Measurements from ENCODE around the gene CCDC90B.

Gene CCDC90B

DNA sequence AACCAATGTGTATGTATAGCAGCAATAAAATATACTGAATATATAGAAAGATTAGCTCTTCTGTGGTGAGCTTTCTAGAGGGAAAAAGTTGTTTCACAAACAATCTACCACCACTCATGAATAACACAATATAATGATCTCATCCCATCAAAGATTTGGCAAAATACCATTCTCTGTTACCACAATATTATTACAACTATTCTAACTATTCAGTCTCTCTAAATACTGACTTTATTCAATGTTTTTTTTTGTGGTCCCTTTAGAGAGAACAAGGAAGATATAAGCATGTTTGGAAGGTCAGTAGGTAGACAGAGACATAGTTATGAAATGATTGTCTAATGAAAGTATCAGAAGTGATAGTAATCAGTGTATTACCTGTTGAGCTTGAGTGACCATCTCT is 7.8 kb downstream of the CCDC90B start:
- Histone ChIP-seq H3K4me1 (ENCODE audit: control insufficient read depth, insufficient read depth, low read length) (no peaks in the 10 kb centered on the region), H3K36me3 (ENCODE audit: control insufficient read depth in 2 of 2, insufficient read depth in 1 of 2, low read length in 2 of 2) (peaks cover 12 to 54% of the 10 kb centered on the region in 2 experiments), H3K27ac (ENCODE audit: extremely low read depth, low read depth, low read length) (no peak overlapping the region), H3K4me3 (ENCODE audit: low read depth, low read length) (no peak overlapping the region), H3K9me3 (ENCODE audit: control insufficient read depth, insufficient read depth, low read depth, low read length) (no peaks in the 10 kb centered on the region)
- TF ChIP-seq BCL6B (tag by site-specific recombination; IDR thresholded peaks at IDR 0.05) (no peak), ZNF473 (tag by site-specific recombination; IDR thresholded peaks at IDR 0.05) (no peak), KLF9 (tag by site-specific recombination; IDR thresholded peaks at IDR 0.05; ENCODE audit: low read depth) (no peak), ZNF629 (tag by site-specific recombination; IDR thresholded peaks at IDR 0.05) (no peak), ZNF324 (tag by site-specific recombination; IDR thresholded peaks at IDR 0.05) (no peak), ZNF792 (tag by site-specific recombination; IDR thresholded peaks at IDR 0.05) (no peak), BCL11B (tag by site-specific recombination; IDR thresholded peaks at IDR 0.05; ENCODE audit: low read depth) (no peak), ZNF423 (tag by site-specific recombination; IDR thresholded peaks at IDR 0.05) (no peak), ATF2 (tag by site-specific recombination; IDR thresholded peaks at IDR 0.05; ENCODE audit: low read depth) (no peak), ZNF175 (tag by site-specific recombination; IDR thresholded peaks at IDR 0.05) (no peak), ZIC2 (tag by site-specific recombination; IDR thresholded peaks at IDR 0.05) (no peak), SP3 (tag by site-specific recombination; IDR thresholded peaks at IDR 0.05) (no peak), ZNF660 (tag by site-specific recombination; IDR thresholded peaks at IDR 0.05) (no peak), ZNF664 (tag by site-specific recombination; IDR thresholded peaks at IDR 0.05) (no peak), ZNF302 (tag by site-specific recombination; IDR thresholded peaks at IDR 0.05; ENCODE audit: low read depth) (no peak)
- TF ChIP-seq, protein P1, sequence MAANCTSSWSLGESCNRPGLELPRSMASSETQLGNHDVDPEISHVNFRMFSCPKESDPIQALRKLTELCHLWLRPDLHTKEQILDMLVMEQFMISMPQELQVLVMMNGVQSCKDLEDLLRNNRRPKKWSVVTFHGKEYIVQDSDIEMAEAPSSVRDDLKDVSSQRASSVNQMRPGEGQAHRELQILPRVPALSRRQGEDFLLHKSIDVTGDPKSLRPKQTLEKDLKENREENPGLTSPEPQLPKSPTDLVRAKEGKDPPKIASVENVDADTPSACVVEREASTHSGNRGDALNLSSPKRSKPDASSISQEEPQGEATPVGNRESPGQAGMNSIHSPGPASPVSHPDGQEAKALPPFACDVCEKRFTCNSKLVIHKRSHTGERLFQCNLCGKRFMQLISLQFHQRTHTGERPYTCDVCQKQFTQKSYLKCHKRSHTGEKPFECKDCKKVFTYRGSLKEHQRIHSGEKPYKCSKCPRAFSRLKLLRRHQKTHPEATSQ (tag by site-specific recombination; IDR thresholded peaks at IDR 0.05) = no peak
- TF ChIP-seq, protein P2, sequence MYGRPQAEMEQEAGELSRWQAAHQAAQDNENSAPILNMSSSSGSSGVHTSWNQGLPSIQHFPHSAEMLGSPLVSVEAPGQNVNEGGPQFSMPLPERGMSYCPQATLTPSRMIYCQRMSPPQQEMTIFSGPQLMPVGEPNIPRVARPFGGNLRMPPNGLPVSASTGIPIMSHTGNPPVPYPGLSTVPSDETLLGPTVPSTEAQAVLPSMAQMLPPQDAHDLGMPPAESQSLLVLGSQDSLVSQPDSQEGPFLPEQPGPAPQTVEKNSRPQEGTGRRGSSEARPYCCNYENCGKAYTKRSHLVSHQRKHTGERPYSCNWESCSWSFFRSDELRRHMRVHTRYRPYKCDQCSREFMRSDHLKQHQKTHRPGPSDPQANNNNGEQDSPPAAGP (tag by site-specific recombination; IDR thresholded peaks at IDR 0.05) = no peak
- TF ChIP-seq, protein P3, sequence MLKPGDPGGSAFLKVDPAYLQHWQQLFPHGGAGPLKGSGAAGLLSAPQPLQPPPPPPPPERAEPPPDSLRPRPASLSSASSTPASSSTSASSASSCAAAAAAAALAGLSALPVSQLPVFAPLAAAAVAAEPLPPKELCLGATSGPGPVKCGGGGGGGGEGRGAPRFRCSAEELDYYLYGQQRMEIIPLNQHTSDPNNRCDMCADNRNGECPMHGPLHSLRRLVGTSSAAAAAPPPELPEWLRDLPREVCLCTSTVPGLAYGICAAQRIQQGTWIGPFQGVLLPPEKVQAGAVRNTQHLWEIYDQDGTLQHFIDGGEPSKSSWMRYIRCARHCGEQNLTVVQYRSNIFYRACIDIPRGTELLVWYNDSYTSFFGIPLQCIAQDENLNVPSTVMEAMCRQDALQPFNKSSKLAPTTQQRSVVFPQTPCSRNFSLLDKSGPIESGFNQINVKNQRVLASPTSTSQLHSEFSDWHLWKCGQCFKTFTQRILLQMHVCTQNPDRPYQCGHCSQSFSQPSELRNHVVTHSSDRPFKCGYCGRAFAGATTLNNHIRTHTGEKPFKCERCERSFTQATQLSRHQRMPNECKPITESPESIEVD (tag by site-specific recombination; IDR thresholded peaks at IDR 0.05) = no peak
- TF ChIP-seq, protein P4, sequence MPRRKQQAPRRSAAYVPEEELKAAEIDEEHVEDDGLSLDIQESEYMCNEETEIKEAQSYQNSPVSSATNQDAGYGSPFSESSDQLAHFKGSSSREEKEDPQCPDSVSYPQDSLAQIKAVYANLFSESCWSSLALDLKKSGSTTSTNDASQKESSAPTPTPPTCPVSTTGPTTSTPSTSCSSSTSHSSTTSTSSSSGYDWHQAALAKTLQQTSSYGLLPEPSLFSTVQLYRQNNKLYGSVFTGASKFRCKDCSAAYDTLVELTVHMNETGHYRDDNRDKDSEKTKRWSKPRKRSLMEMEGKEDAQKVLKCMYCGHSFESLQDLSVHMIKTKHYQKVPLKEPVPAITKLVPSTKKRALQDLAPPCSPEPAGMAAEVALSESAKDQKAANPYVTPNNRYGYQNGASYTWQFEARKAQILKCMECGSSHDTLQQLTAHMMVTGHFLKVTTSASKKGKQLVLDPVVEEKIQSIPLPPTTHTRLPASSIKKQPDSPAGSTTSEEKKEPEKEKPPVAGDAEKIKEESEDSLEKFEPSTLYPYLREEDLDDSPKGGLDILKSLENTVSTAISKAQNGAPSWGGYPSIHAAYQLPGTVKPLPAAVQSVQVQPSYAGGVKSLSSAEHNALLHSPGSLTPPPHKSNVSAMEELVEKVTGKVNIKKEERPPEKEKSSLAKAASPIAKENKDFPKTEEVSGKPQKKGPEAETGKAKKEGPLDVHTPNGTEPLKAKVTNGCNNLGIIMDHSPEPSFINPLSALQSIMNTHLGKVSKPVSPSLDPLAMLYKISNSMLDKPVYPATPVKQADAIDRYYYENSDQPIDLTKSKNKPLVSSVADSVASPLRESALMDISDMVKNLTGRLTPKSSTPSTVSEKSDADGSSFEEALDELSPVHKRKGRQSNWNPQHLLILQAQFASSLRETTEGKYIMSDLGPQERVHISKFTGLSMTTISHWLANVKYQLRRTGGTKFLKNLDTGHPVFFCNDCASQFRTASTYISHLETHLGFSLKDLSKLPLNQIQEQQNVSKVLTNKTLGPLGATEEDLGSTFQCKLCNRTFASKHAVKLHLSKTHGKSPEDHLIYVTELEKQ (tag by site-specific recombination; IDR thresholded peaks at IDR 0.05; ENCODE audit: borderline replicate concordance) = no peak
- TF ChIP-seq, protein P5, sequence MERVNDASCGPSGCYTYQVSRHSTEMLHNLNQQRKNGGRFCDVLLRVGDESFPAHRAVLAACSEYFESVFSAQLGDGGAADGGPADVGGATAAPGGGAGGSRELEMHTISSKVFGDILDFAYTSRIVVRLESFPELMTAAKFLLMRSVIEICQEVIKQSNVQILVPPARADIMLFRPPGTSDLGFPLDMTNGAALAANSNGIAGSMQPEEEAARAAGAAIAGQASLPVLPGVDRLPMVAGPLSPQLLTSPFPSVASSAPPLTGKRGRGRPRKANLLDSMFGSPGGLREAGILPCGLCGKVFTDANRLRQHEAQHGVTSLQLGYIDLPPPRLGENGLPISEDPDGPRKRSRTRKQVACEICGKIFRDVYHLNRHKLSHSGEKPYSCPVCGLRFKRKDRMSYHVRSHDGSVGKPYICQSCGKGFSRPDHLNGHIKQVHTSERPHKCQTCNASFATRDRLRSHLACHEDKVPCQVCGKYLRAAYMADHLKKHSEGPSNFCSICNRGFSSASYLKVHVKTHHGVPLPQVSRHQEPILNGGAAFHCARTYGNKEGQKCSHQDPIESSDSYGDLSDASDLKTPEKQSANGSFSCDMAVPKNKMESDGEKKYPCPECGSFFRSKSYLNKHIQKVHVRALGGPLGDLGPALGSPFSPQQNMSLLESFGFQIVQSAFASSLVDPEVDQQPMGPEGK (tag by site-specific recombination; IDR thresholded peaks at IDR 0.05) = no peak
- ChIA-PET POLR2A (no interaction called here), CTCF (interaction anchor here (1.0 kb wide), 1 partner anchor 411 kb away, joined by 3 read pairs; no protein-coding TSS in a partner anchor)

Data from HEK293 (cell line).